ENCODE results near the gene DOP1A. TPM values are rescaled to one million over a fixed set of nuclear protein-coding genes. Genes with fewer than 3 reads are reported as not detected.
A peak's percentile ranks its signal among the peaks of the same experiment; 100 is the strongest.

Gene DOP1A
- total and polyA plus RNA-seq, 2 of the 4 experiments (the other 2 are of a cell fraction), result 6.0 to 32.4 TPM

- H4K5ac ChIP-seq (ENCODE audit: low read depth, low read length), result no peak overlapping the region
- H4K20me1 ChIP-seq (ENCODE audit: insufficient read depth, low read length), result no peaks in the 10 kb centered on the region
- no peak overlapping the region for H2BK20ac ChIP-seq (ENCODE audit: low read depth, low read length)
- BruUV-seq (replicated peaks), result no TSS peak
- no peak overlapping the region for H3K4me3 ChIP-seq (ENCODE audit: insufficient read depth, low read depth, low read length)
- no peak overlapping the region for H3K9ac ChIP-seq (ENCODE audit: low read depth, low read length)
- H3K14ac ChIP-seq (replicated peaks; ENCODE audit: low read depth, low read length), result no peak overlapping the region
- no peak overlapping the region for H3K23ac ChIP-seq (ENCODE audit: low read depth, low read length)
- TF ChIP-seq POLR2A (IDR thresholded peaks at IDR 0.05; ENCODE audit: low read depth, low read length), result no peak
- TF ChIP-seq MAFK (IDR thresholded peaks at IDR 0.05; ENCODE audit: low read depth, low read length), result no peak
- no peak for TF ChIP-seq USF2 (IDR thresholded peaks at IDR 0.05; ENCODE audit: low read depth, low read length)
- TF ChIP-seq BHLHE40 (IDR thresholded peaks at IDR 0.05; ENCODE audit: low read depth, low read length), result no peak
- no peak for TF ChIP-seq MAZ (IDR thresholded peaks at IDR 0.05; ENCODE audit: borderline replicate concordance, low read depth, low read length)
- TF ChIP-seq RCOR1 (IDR thresholded peaks at IDR 0.05; ENCODE audit: insufficient replicate concordance, low read length), result no peak
- TF ChIP-seq CTCF (conservative IDR thresholded peaks at IDR 0.05; ENCODE audit: low read depth, low read length), result no peak
- no peak for TF ChIP-seq NFE2L2 (IDR thresholded peaks at IDR 0.05; ENCODE audit: low read depth, low read length)
- TF ChIP-seq CEBPB (IDR thresholded peaks at IDR 0.05; ENCODE audit: low read depth, low read length), result no peak
- TF ChIP-seq MXI1 (IDR thresholded peaks at IDR 0.05; ENCODE audit: borderline replicate concordance, low read depth, low read length), result no peak
- no peak for TF ChIP-seq RAD21 (IDR thresholded peaks at IDR 0.05; ENCODE audit: low read length)
- no peak; the same call in 1 of the 2 replicates for TF ChIP-seq FOS (IDR thresholded peaks at IDR 0.05; ENCODE audit: low read depth, low read length)
- H3K56ac ChIP-seq (ENCODE audit: extremely low read depth, insufficient read depth, low read length), result no peak overlapping the region
- H3K4ac ChIP-seq (ENCODE audit: low read depth, low read length), result no peak overlapping the region
- no peaks in the 10 kb centered on the region for H3K36me3 ChIP-seq (ENCODE audit: control insufficient read depth, insufficient read depth, low read length)
- DNase-seq (peak; percentile 52), ATAC-seq (ENCODE audit: low read depth) (peak; percentile 58)
- intact Hi-C loops (cut with micrococcal nuclease) (loop anchor here (10.0 kb wide), 2 partner anchors 262 to 972 kb away; partner anchors contain the start of gene IBTK), in situ Hi-C loops (cut with MboI; ENCODE audit: low sequenced_read_pairs) (no loop called here), dilution Hi-C loops (cut with HindIII; ENCODE audit: low sequenced_read_pairs, unreplicated experiment) (loop anchor here (25.0 kb wide), 1 partner anchor 295 kb away; the partner anchor contains the start of gene PRSS35)
- 0 out of 2 replicates have a peak, but pooled peaks cover 3% of the 10 kb centered on the region for H3K9me1 ChIP-seq (ENCODE audit: insufficient read depth, low read length)
- peak overlapping the region; percentile 69 for H2BK5ac ChIP-seq (ENCODE audit: low read depth, low read length, poor library complexity, severe bottlenecking)
- no peak overlapping the region for H2BK120ac ChIP-seq (ENCODE audit: low read depth, low read length)
- no peak overlapping the region for H3K4me2 ChIP-seq (ENCODE audit: low read depth, low read length)
- no peak overlapping the region for H2AK5ac ChIP-seq (ENCODE audit: low read depth, low read length)
- no peak overlapping the region for H4K8ac ChIP-seq (ENCODE audit: low read depth in 2 of 2, low read length in 2 of 2)
- ChIA-PET POLR2A (ENCODE audit: unreplicated experiment) (no interaction called here), CTCF (interaction anchor here (0.8 to 4.0 kb wide), 2 partner anchors 33 to 150 kb away, joined by 3 to 71 read pairs; partner anchors contain the start of genes DOP1A and UBE3D)
- H3K79me1 ChIP-seq (ENCODE audit: low read depth in 1 of 2, low read length in 2 of 2), result no peaks in the 10 kb centered on the region
- H2AK9ac ChIP-seq (replicated peaks; ENCODE audit: low read depth, low read length, poor library complexity), result no peak overlapping the region
- no peaks in the 10 kb centered on the region for H3K27me3 ChIP-seq (ENCODE audit: control insufficient read depth, insufficient read depth, low read length)
- H3K27ac ChIP-seq (ENCODE audit: insufficient read depth, low read length), result peak overlapping the region; percentile 6; the same call in 1 of the 2 replicates
- H2BK15ac ChIP-seq (ENCODE audit: low read depth, low read length), result no peak overlapping the region
- H4K91ac ChIP-seq (ENCODE audit: insufficient read depth, low read depth, low read length), result no peak overlapping the region
- H2AFZ ChIP-seq (replicated peaks; ENCODE audit: low read length, poor library complexity), result no peak overlapping the region
- no peaks in the 10 kb centered on the region for H3K9me3 ChIP-seq (ENCODE audit: control insufficient read depth, insufficient read depth, low read length)
- 0 out of 2 replicates have a peak overlapping the region, but pooled peaks have one; percentile 5 for H3K18ac ChIP-seq (ENCODE audit: low read depth, low read length)
- peaks cover 4% of the 10 kb centered on the region for H3K4me1 ChIP-seq (ENCODE audit: control insufficient read depth, insufficient read depth, low read length)
Measured at GRCh38 chr6:83216806-83217205, 149.3 kb downstream of the DOP1A start.

Data from IMR-90 (cell line).